Measurements from ENCODE around the gene FAM25C.
"Not testable (repeated sequence)": the region's sequence is repeated elsewhere in the genome, so short reads cannot be mapped to it uniquely, and the experiment has no call there.

Gene FAM25C

GRCh38 chr10:47999691-48000090 lies at the start of gene FAM25C:
FAM25C (minus strand) TSS chr10:47999791; CDS start chr10:47999765, 26 bp downstream.
- DNase-seq, result not testable (repeated sequence)

GRCh38 chr10:48044557-48044956 lies 45.0 kb upstream of the FAM25C start:
- DNase-seq, result not testable (repeated sequence)

- DNase-seq, result not testable (repeated sequence)
Observed at GRCh38 chr10:48031390-48031789, 31.8 kb upstream of the FAM25C start.

GRCh38 chr10:48002306-48002705 lies 2.7 kb upstream of the FAM25C start:
- DNase-seq, result not testable (repeated sequence)

GRCh38 chr10:47994045-47994444 lies 5.5 kb downstream of the FAM25C start:
- not testable (repeated sequence) for DNase-seq

- DNase-seq, result not testable (repeated sequence)
Observed at GRCh38 chr10:47992560-47992959, 7.0 kb downstream of the FAM25C start.

- DNase-seq, result not testable (repeated sequence)
Observed at GRCh38 chr10:47991706-47992105, 7.9 kb downstream of the FAM25C start.

- DNase-seq, result not testable (repeated sequence)
Observed at GRCh38 chr10:47990097-47990496, 9.5 kb downstream of the FAM25C start.

GRCh38 chr10:47989542-47989950 lies 10.0 kb downstream of the FAM25C start:
- not testable (repeated sequence) for DNase-seq

- DNase-seq, result not testable (repeated sequence)
Observed at GRCh38 chr10:47988718-47989541, 10.7 kb downstream of the FAM25C start.

GRCh38 chr10:47987952-47988351 lies 11.6 kb downstream of the FAM25C start:
- DNase-seq, result not testable (repeated sequence)

- DNase-seq, result not testable (repeated sequence)
Observed at GRCh38 chr10:47986413-47987230, 13.0 kb downstream of the FAM25C start.

- DNase-seq, result not testable (repeated sequence)
Observed at GRCh38 chr10:47975409-47975808, 24.2 kb downstream of the FAM25C start.

- not testable (repeated sequence) for DNase-seq
Observed at GRCh38 chr10:47973131-47973530, 26.5 kb downstream of the FAM25C start.

GRCh38 chr10:47972077-47972476 lies 27.5 kb downstream of the FAM25C start:
- DNase-seq, result not testable (repeated sequence)

- DNase-seq, result not testable (repeated sequence)
Observed at GRCh38 chr10:47971598-47971997, 28.0 kb downstream of the FAM25C start.

- DNase-seq, result not testable (repeated sequence)
Observed at GRCh38 chr10:47970047-47970446, 29.5 kb downstream of the FAM25C start.

- DNase-seq, result not testable (repeated sequence)
Observed at GRCh38 chr10:47968988-47969387, 30.6 kb downstream of the FAM25C start.

- not testable (repeated sequence) for DNase-seq
Observed at GRCh38 chr10:47964280-47965063, 35.1 kb downstream of the FAM25C start.

GRCh38 chr10:47962785-47963184 lies 36.8 kb downstream of the FAM25C start:
- not testable (repeated sequence) for DNase-seq

- not testable (repeated sequence) for DNase-seq
Observed at GRCh38 chr10:47960699-47961098, 38.9 kb downstream of the FAM25C start.

GRCh38 chr10:47959677-47960076 lies 39.9 kb downstream of the FAM25C start:
- DNase-seq, result not testable (repeated sequence)

GRCh38 chr10:47957158-47957557 lies 42.4 kb downstream of the FAM25C start:
- DNase-seq, result not testable (repeated sequence)

Data from CD4-positive, alpha-beta T cell treated with Interferon alpha-2 for 1 hour (primary cell).